Measurements from ENCODE around the gene CLASP2. TPM values are rescaled to one million over a fixed set of nuclear protein-coding genes. Genes with fewer than 3 reads are reported as not detected.
"Not testable (repeated sequence)": the region's sequence is repeated elsewhere in the genome, so short reads cannot be mapped to it uniquely, and the experiment has no call there.

The CLASP2 gene
- total RNA-seq, 1 donor from 2014 or later = 125 TPM

DNA sequence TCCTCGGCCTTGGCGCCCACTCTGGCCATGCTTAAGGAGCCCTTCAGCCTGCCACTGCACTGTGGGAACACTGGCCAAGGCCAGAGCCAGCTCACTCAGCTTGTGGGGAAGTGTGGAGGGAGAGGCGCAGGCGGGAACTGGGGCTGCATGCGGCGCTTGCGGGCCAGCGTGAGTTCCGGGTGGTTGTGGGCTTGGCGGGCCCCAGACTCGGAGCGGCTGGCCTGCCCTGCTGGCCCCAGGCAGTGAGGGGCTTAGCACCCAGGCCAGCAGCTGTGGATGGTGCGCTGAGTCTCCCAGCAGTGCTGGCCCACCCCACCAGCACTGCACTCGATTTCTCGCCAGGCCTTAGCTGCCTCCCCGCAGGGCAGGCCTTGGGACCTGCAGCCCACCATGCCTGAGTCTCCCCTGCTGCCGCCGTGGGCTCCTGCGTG lies 264.7 kb downstream of the CLASP2 start:
- no peaks in the 10 kb centered on the region for H4K20me1 ChIP-seq (ENCODE audit: low read depth)
- no peaks in the 10 kb centered on the region for H3K4me1 ChIP-seq
- H3K9me3 ChIP-seq (ENCODE audit: low read depth) = no peaks in the 10 kb centered on the region
- no peaks in the 10 kb centered on the region for H3F3A ChIP-seq (ENCODE audit: low read depth)
- no peak overlapping the region for H3K27ac ChIP-seq
- H3K4me3 Mint-ChIP-seq = no peak overlapping the region
- no peak overlapping the region for H3K27ac Mint-ChIP-seq
- DNase-seq (ENCODE audit: low spot score) = no peak
- peaks cover 36% of the 10 kb centered on the region for H3K36me3 Mint-ChIP-seq
- H3K4me1 Mint-ChIP-seq = peaks cover 10% of the 10 kb centered on the region
- no peaks in the 10 kb centered on the region for H3K27me3 Mint-ChIP-seq (ENCODE audit: insufficient read depth, low read depth)
- no peaks in the 10 kb centered on the region for H3K27me3 ChIP-seq
- no peak overlapping the region for H3K9ac ChIP-seq
- H3K4me2 ChIP-seq = no peak overlapping the region
- TF ChIP-seq EZH2 (IDR thresholded peaks at IDR 0.05) (no peak), EZH2phosphoT487 (IDR thresholded peaks at IDR 0.05) (no peak)
- TF ChIP-seq, protein P1, sequence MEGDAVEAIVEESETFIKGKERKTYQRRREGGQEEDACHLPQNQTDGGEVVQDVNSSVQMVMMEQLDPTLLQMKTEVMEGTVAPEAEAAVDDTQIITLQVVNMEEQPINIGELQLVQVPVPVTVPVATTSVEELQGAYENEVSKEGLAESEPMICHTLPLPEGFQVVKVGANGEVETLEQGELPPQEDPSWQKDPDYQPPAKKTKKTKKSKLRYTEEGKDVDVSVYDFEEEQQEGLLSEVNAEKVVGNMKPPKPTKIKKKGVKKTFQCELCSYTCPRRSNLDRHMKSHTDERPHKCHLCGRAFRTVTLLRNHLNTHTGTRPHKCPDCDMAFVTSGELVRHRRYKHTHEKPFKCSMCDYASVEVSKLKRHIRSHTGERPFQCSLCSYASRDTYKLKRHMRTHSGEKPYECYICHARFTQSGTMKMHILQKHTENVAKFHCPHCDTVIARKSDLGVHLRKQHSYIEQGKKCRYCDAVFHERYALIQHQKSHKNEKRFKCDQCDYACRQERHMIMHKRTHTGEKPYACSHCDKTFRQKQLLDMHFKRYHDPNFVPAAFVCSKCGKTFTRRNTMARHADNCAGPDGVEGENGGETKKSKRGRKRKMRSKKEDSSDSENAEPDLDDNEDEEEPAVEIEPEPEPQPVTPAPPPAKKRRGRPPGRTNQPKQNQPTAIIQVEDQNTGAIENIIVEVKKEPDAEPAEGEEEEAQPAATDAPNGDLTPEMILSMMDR (IDR thresholded peaks at IDR 0.05) = no peak
- H3K36me3 ChIP-seq = no peaks in the 10 kb centered on the region
- no peak overlapping the region for H3K4me3 ChIP-seq
- H2AFZ ChIP-seq (replicated peaks) = no peak overlapping the region
- peaks cover 7% of the 10 kb centered on the region for H3K9me3 Mint-ChIP-seq
- H3K79me2 ChIP-seq (ENCODE audit: low read depth) = peaks cover 12% of the 10 kb centered on the region

DNA sequence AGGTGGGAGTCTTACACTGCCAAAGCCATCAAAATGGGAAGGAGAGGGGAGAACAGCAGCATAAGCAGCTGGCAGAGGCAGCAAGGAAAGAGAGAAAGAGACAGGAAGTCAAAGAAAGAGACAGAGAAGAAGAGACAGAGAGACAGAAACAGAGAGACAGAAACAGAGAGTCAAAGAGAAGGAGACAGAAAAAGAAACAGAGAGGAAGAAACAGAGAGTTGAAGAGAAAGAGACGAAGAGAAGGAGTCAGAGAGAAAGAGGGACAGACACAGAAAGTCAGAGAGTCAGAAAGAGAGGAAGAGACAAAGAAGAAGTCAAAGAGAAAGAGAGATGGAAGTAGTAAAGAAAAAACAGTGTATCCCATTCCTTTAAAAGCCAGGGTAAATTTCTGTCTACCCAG lies 266.1 kb downstream of the CLASP2 start:
- not testable (repeated sequence) for H3K36me3 ChIP-seq; H3F3A ChIP-seq (ENCODE audit: low read depth); H3K27ac Mint-ChIP-seq; H3K4me3 Mint-ChIP-seq; H3K4me2 ChIP-seq; H2AFZ ChIP-seq (replicated peaks); H3K9me3 ChIP-seq (ENCODE audit: low read depth); H3K4me1 ChIP-seq; H4K20me1 ChIP-seq (ENCODE audit: low read depth); H3K4me3 ChIP-seq; H3K27me3 ChIP-seq; H3K27me3 Mint-ChIP-seq (ENCODE audit: insufficient read depth, low read depth); H3K9me3 Mint-ChIP-seq; DNase-seq (ENCODE audit: low spot score); H3K9ac ChIP-seq; H3K27ac ChIP-seq
- Mint-ChIP-seq H3K4me1 (peaks cover 20% of the 10 kb centered on the region), H3K36me3 (peaks cover 36% of the 10 kb centered on the region)
- H3K79me2 ChIP-seq (ENCODE audit: low read depth) = peaks cover 24% of the 10 kb centered on the region

DNA sequence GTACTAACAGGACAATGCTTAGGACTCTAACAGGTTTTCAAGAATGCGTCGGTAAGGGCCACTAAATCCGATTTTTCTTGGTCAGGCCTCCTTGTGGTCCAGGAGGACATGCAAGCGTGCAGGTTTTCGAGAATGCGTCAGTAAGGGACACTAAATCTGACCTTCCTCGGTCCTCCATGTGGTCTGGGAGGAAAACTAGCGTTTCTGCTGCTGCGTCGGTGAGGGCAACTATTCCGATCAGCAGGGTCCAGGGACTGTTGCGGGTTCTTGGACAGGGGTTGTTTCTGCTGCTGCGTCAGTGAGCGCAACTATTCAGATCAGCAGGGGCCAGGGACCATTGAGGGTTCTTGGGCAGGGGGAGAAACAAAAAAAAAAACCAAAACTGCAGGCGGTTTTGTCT lies 270.1 kb downstream of the CLASP2 start:
- H3K4me1 Mint-ChIP-seq = peaks cover 20% of the 10 kb centered on the region
- no peak overlapping the region for H3K9ac ChIP-seq
- H3F3A ChIP-seq (ENCODE audit: low read depth) = peaks cover 9% of the 10 kb centered on the region
- H3K9me3 Mint-ChIP-seq = no peaks in the 10 kb centered on the region
- peaks cover 29% of the 10 kb centered on the region for H3K79me2 ChIP-seq (ENCODE audit: low read depth)
- H3K4me3 ChIP-seq = peak overlapping the region; percentile 84
- H3K27ac ChIP-seq = no peak overlapping the region
- H3K4me2 ChIP-seq = peak overlapping the region; percentile 80
- no peaks in the 10 kb centered on the region for H3K27me3 ChIP-seq
- H3K4me1 ChIP-seq = no peaks in the 10 kb centered on the region
- H3K27me3 Mint-ChIP-seq (ENCODE audit: insufficient read depth, low read depth) = no peaks in the 10 kb centered on the region
- DNase-seq (ENCODE audit: low spot score) = peak; percentile 18
- H3K27ac Mint-ChIP-seq = peak overlapping the region; percentile 74
- peak overlapping the region; percentile 61 for H2AFZ ChIP-seq (replicated peaks)
- peaks cover 12% of the 10 kb centered on the region for H3K36me3 Mint-ChIP-seq
- H3K4me3 Mint-ChIP-seq = peak overlapping the region; percentile 97
- H3K9me3 ChIP-seq (ENCODE audit: low read depth) = no peaks in the 10 kb centered on the region
- TF ChIP-seq EZH2 (IDR thresholded peaks at IDR 0.05) = no peak
- TF ChIP-seq, protein P1 (IDR thresholded peaks at IDR 0.05) = no peak
- no peak for TF ChIP-seq EZH2phosphoT487 (IDR thresholded peaks at IDR 0.05)
- no peaks in the 10 kb centered on the region for H3K36me3 ChIP-seq
- H4K20me1 ChIP-seq (ENCODE audit: low read depth) = peaks cover 4% of the 10 kb centered on the region

DNA sequence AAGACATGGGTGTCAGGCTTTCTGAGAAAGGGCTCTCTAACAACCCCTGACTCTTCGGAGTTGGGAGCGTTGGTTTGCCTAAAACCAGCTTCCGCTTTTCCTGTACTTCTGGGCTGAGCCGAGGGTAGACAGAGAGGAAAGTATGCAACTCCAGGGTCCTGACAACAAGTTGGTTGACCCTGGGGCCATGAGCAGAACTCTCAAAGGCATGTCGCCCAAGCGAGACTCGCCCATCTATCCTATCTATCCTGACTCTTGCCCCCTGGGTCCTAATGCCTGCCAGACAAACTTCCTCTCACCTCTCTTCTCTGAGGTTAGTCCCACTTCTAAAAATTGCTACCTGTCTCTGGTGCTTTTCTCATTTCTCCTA lies 270.8 kb downstream of the CLASP2 start:
- not testable (repeated sequence) for H3K27ac ChIP-seq; H3K9me3 Mint-ChIP-seq; H3K4me1 ChIP-seq; H3K9me3 ChIP-seq (ENCODE audit: low read depth); H4K20me1 ChIP-seq (ENCODE audit: low read depth); H3K27me3 Mint-ChIP-seq (ENCODE audit: insufficient read depth, low read depth); H3K36me3 ChIP-seq; H3F3A ChIP-seq (ENCODE audit: low read depth); H3K27me3 ChIP-seq; H3K36me3 Mint-ChIP-seq
- H3K9ac ChIP-seq = peak overlapping the region; percentile 40
- peaks cover 29% of the 10 kb centered on the region for H3K79me2 ChIP-seq (ENCODE audit: low read depth)
- H3K4me1 Mint-ChIP-seq = peaks cover 21% of the 10 kb centered on the region
- H3K4me3 ChIP-seq = peak overlapping the region; percentile 84
- peak overlapping the region; percentile 87 for H3K27ac Mint-ChIP-seq
- H3K4me2 ChIP-seq = peak overlapping the region; percentile 80
- DNase-seq (ENCODE audit: low spot score) = peak; percentile 44
- H3K4me3 Mint-ChIP-seq = peak overlapping the region; percentile 97
- peak overlapping the region; percentile 61 for H2AFZ ChIP-seq (replicated peaks)

Small RNAs within 50 kb of the gene (small RNA-seq; reads per million reads assigned to genes)
- gene COX6CP10 (not detected), gene RNA5SP128 (not detected)

Other genes with a start within 250 kb of the CLASP2 start
- 85.2 and 93.7 TPM in 2 replicates for gene PDCD6IP, start 80.4 kb upstream of the CLASP2 start, total RNA-seq (ENCODE audit: low replicate concordance)

All from neural progenitor cell (in vitro differentiated cells).